Hepatocyte (in vitro differentiated cells): Measurements from ENCODE around the gene GRAMD1C.

Experiments used
- EZH2phosphoT487 ChIP-seq: fragments of 200-600 bp; sonication (generic); IDR thresholded peaks from one replicate; pipeline ENCODE4 v1.6.1; 2018; ENCODE audit warnings: antibody characterized with exemption, mild to moderate bottlenecking, low read depth, moderate library complexity; ENCODE audit not compliant: unreplicated experiment, severe bottlenecking
- TF ChIP-seq, protein P1 (sequence below): fragments of 200-600 bp; sonication (generic); IDR thresholded peaks from 2 replicates; pipeline ENCODE4 v1.5.1; 2016; ENCODE audit warnings: antibody characterized with exemption, mild to moderate bottlenecking; ENCODE audit not compliant: poor library complexity

DNA sequence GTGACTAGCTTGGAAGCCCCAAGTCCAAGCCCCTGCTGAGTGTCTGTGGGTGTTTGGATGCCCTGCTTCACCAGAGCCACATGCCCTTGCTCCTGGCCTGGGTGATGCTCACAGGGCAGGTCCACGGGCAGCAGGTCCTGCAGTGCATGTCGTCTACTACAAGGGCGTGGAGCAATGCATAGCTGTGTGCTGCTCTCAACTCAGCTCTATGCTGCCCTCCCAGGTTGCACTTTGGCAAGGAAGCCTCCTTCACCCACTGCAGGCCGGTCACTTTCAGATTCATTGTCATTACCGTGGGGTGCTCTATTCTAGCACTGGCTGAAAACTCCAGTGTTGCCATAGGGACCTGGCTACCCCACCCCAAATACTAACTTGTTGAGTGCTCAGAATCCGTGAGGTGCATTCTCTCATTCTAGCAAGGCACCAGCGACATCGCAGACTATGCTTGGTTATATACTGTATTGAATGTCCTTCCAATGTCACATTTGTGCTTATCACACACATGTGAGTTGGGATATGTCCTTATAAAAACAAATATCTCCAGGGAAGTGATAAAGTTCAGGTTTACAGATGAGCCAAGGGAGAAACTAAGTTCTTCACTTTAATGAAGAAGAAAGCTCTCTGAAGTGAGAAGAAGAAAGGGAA is 51.8 kb downstream of the GRAMD1C start:
- TF ChIP-seq, protein P1, sequence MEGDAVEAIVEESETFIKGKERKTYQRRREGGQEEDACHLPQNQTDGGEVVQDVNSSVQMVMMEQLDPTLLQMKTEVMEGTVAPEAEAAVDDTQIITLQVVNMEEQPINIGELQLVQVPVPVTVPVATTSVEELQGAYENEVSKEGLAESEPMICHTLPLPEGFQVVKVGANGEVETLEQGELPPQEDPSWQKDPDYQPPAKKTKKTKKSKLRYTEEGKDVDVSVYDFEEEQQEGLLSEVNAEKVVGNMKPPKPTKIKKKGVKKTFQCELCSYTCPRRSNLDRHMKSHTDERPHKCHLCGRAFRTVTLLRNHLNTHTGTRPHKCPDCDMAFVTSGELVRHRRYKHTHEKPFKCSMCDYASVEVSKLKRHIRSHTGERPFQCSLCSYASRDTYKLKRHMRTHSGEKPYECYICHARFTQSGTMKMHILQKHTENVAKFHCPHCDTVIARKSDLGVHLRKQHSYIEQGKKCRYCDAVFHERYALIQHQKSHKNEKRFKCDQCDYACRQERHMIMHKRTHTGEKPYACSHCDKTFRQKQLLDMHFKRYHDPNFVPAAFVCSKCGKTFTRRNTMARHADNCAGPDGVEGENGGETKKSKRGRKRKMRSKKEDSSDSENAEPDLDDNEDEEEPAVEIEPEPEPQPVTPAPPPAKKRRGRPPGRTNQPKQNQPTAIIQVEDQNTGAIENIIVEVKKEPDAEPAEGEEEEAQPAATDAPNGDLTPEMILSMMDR: no peak
- no peak for TF ChIP-seq EZH2phosphoT487
